Endothelial cell of umbilical vein (primary cell): Measurements from ENCODE around the gene RRAS.
A peak's percentile ranks its signal among the peaks of the same experiment; 100 is the strongest.

ENCODE experiments used
- EZH2 ChIP-seq: IDR thresholded peaks from 2 replicates; pipeline ENCODE4 v1.6.1; 2012; ENCODE audit warnings: borderline replicate concordance, low read depth, mild to moderate bottlenecking, moderate library complexity, low read length, inconsistent platforms; ENCODE audit not compliant: severe bottlenecking
- MAX ChIP-seq: IDR thresholded peaks from 2 replicates; pipeline ENCODE4 v1.6.1; 2011; ENCODE audit not compliant: insufficient read depth, insufficient read length
- POLR2A ChIP-seq: IDR thresholded peaks from 2 replicates; pipeline ENCODE4 v1.6.1; 2012; ENCODE audit warnings: low read depth, mild to moderate bottlenecking, control low read depth, low read length
- TF ChIP-seq, protein P1 (sequence below), 2 donors: IDR thresholded peaks; 1 replicate in 1 of 2; 2 replicates in 1 of 2; pipeline ENCODE4 v1.5.1; 2011; ENCODE audit warnings: low read length in 2 of 2, mild to moderate bottlenecking in 2 of 2, moderate library complexity in 2 of 2, control low read depth in 1 of 2, inconsistent platforms in 1 of 2, low read depth in 1 of 2; ENCODE audit not compliant: insufficient read depth in 1 of 2; ENCODE audit errors: extremely low read depth in 1 of 2

DNA sequence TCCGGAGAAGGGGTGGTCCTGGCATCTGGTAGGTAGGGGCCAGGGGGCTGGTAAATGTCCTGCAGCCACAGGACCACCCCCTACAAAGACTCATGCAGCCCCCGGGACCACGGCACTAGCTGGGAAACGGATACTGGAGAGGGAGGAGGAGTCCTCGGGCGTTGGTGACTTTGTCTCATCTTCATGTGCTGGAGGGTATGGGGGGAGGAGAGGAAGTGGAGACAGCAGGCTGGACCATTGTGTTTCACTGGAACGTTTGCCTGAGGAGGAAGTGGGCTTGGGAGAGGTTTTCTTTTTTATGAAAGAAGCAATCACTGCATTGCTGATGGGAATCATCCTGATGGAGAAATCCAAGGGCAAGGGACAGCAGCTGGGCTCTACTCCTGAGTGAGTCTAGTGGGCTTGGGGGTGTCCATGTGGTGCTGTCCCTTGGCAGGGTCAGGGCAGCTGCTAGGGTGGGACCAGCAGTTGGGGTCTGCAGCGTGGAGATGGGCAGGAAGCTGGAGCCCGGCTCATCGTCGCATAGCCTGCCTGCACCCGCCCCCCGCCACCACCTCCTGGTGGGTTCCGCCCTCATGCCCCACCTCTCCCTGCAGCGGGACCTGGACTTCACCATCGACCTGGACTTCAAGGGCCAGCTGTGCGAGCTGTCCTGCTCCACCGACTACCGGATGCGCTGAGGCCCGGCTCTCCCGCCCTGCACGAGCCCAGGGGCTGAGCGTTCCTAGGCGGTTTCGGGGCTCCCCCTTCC, 47.8 kb upstream of the RRAS start:
- TF ChIP-seq, protein P1, sequence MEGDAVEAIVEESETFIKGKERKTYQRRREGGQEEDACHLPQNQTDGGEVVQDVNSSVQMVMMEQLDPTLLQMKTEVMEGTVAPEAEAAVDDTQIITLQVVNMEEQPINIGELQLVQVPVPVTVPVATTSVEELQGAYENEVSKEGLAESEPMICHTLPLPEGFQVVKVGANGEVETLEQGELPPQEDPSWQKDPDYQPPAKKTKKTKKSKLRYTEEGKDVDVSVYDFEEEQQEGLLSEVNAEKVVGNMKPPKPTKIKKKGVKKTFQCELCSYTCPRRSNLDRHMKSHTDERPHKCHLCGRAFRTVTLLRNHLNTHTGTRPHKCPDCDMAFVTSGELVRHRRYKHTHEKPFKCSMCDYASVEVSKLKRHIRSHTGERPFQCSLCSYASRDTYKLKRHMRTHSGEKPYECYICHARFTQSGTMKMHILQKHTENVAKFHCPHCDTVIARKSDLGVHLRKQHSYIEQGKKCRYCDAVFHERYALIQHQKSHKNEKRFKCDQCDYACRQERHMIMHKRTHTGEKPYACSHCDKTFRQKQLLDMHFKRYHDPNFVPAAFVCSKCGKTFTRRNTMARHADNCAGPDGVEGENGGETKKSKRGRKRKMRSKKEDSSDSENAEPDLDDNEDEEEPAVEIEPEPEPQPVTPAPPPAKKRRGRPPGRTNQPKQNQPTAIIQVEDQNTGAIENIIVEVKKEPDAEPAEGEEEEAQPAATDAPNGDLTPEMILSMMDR (IDR thresholded peaks at IDR 0.05; ENCODE audit: extremely low read depth in 1 of 2, insufficient read depth in 1 of 2, low read depth in 1 of 2, low read length in 2 of 2), result no peak
- peak; percentile 15 for TF ChIP-seq POLR2A
- no peak for TF ChIP-seq MAX
- no peak for TF ChIP-seq EZH2
